ENCODE measurements around the gene TRUB1.

Gene TRUB1

GRCh38 chr10:114912470-114912859 lies 25.5 kb upstream of the TRUB1 start:
- TF ChIP-seq, protein P1, sequence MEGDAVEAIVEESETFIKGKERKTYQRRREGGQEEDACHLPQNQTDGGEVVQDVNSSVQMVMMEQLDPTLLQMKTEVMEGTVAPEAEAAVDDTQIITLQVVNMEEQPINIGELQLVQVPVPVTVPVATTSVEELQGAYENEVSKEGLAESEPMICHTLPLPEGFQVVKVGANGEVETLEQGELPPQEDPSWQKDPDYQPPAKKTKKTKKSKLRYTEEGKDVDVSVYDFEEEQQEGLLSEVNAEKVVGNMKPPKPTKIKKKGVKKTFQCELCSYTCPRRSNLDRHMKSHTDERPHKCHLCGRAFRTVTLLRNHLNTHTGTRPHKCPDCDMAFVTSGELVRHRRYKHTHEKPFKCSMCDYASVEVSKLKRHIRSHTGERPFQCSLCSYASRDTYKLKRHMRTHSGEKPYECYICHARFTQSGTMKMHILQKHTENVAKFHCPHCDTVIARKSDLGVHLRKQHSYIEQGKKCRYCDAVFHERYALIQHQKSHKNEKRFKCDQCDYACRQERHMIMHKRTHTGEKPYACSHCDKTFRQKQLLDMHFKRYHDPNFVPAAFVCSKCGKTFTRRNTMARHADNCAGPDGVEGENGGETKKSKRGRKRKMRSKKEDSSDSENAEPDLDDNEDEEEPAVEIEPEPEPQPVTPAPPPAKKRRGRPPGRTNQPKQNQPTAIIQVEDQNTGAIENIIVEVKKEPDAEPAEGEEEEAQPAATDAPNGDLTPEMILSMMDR (IDR thresholded peaks at IDR 0.05; ENCODE audit: borderline replicate concordance, control extremely low read depth, extremely low read depth, insufficient read depth, missing control alignments), result no peak
- in situ Hi-C loops (cut with MboI; ENCODE audit: low sequenced_read_pairs, unreplicated experiment), result no loop called here
- no peak for DNase-seq (ENCODE audit: low spot score)

GRCh38 chr10:114914560-114914959 lies 23.4 kb upstream of the TRUB1 start:
- in situ Hi-C loops (cut with MboI; ENCODE audit: low sequenced_read_pairs, unreplicated experiment), result no loop called here
- TF ChIP-seq, protein P1 (IDR thresholded peaks at IDR 0.05; ENCODE audit: borderline replicate concordance, control extremely low read depth, extremely low read depth, insufficient read depth, missing control alignments), result no peak
- no peak for DNase-seq (ENCODE audit: low spot score)

GRCh38 chr10:114915294-114915693 lies 22.7 kb upstream of the TRUB1 start:
- no peak for DNase-seq (ENCODE audit: low spot score)
- TF ChIP-seq, protein P1 (IDR thresholded peaks at IDR 0.05; ENCODE audit: borderline replicate concordance, control extremely low read depth, extremely low read depth, insufficient read depth, missing control alignments), result no peak
- in situ Hi-C loops (cut with MboI; ENCODE audit: low sequenced_read_pairs, unreplicated experiment), result no loop called here

DNA sequence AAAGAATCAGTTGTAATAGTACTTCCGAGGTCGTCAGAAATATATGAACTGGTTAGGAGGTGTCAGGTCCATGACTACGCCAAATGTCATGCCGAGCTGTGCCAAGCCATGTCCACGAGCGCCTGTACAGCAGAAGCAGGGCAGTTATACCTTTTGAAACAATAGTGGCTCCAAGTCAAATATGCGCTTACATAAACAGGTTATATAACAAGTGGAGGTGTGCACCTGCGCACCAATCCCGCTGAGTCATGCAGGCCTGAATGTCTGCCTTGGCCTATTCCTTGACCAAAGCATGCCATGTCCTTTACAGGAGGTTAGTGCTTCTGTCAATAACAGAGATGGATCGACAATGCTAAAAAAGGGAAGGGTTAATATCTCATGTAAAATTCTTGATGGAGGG lies 21.3 kb upstream of the TRUB1 start:
- in situ Hi-C loops (cut with MboI; ENCODE audit: low sequenced_read_pairs, unreplicated experiment), result no loop called here
- no peak for DNase-seq (ENCODE audit: low spot score)
- TF ChIP-seq, protein P1 (IDR thresholded peaks at IDR 0.05; ENCODE audit: borderline replicate concordance, control extremely low read depth, extremely low read depth, insufficient read depth, missing control alignments), result no peak

- TF ChIP-seq, protein P1 (IDR thresholded peaks at IDR 0.05; ENCODE audit: borderline replicate concordance, control extremely low read depth, extremely low read depth, insufficient read depth, missing control alignments), result no peak
- in situ Hi-C loops (cut with MboI; ENCODE audit: low sequenced_read_pairs, unreplicated experiment), result no loop called here
- no peak for DNase-seq (ENCODE audit: low spot score)
These were observed 20.5 kb upstream of the TRUB1 start for GRCh38 chr10:114917459-114917858.

GRCh38 chr10:114917927-114918672 lies 19.9 kb upstream of the TRUB1 start:
- in situ Hi-C loops (cut with MboI; ENCODE audit: low sequenced_read_pairs, unreplicated experiment), result no loop called here
- no peak for DNase-seq (ENCODE audit: low spot score)

More at GRCh38 chr10:114917927-114918672, 19.9 kb upstream of the TRUB1 start:
- TF ChIP-seq, protein P1 (IDR thresholded peaks at IDR 0.05; ENCODE audit: borderline replicate concordance, control extremely low read depth, extremely low read depth, insufficient read depth, missing control alignments), result no peak

Data from GM13976 (cell line).